WI38 (cell line): ENCODE results near the gene LSS.
"Not testable (repeated sequence)": the region's sequence is repeated elsewhere in the genome, so short reads cannot be mapped to it uniquely, and the experiment has no call there.

Experiments used
- H3K4me3 ChIP-seq: 2 replicates; pipeline ENCODE4 v1.5.1; 2011; ENCODE audit warnings: low read depth, mild to moderate bottlenecking, control low read depth, low read length
- CTCF ChIP-seq: IDR thresholded peaks from 2 replicates; pipeline ENCODE4 v1.5.1; 2012; ENCODE audit warnings: low read depth, mild to moderate bottlenecking, control low read depth, low read length

The LSS gene

GRCh38 chr21:46244602-46245001 is 16.0 kb upstream of the LSS start:
- no peak for TF ChIP-seq CTCF
- no peak overlapping the region for H3K4me3 ChIP-seq

- no peak for TF ChIP-seq CTCF
- no peak overlapping the region for H3K4me3 ChIP-seq
Observed at GRCh38 chr21:46243960-46244361, 15.4 kb upstream of the LSS start.

- no peak overlapping the region for H3K4me3 ChIP-seq
- no peak for TF ChIP-seq CTCF
Observed at GRCh38 chr21:46243325-46243724, 14.8 kb upstream of the LSS start.

GRCh38 chr21:46241577-46241976 is 13.0 kb upstream of the LSS start:
- not testable (repeated sequence) for H3K4me3 ChIP-seq

- no peak for TF ChIP-seq CTCF
- H3K4me3 ChIP-seq: no peak overlapping the region
Observed at GRCh38 chr21:46239817-46240325, 11.3 kb upstream of the LSS start.

GRCh38 chr21:46237474-46237873 is 8.9 kb upstream of the LSS start:
- no peak overlapping the region for H3K4me3 ChIP-seq
- no peak for TF ChIP-seq CTCF

GRCh38 chr21:46234436-46234950 is 5.9 kb upstream of the LSS start:
- no peak overlapping the region for H3K4me3 ChIP-seq
- no peak for TF ChIP-seq CTCF

- peak overlapping the region; percentile 65 for H3K4me3 ChIP-seq
- TF ChIP-seq CTCF: no peak
Observed at GRCh38 chr21:46229923-46230260, 1.3 kb upstream of the LSS start.
